GM19025 (cell line): Measurements from ENCODE around the gene ZGPAT.

Experiments used
- ATAC-seq: cut with Tn5 transposase; IDR thresholded peaks from one replicate; pipeline ENCODE4 v1.9.1; 2021; ENCODE audit warnings: mild to moderate bottlenecking, low read depth, moderate library complexity; ENCODE audit not compliant: unreplicated experiment

ZGPAT gene

DNA sequence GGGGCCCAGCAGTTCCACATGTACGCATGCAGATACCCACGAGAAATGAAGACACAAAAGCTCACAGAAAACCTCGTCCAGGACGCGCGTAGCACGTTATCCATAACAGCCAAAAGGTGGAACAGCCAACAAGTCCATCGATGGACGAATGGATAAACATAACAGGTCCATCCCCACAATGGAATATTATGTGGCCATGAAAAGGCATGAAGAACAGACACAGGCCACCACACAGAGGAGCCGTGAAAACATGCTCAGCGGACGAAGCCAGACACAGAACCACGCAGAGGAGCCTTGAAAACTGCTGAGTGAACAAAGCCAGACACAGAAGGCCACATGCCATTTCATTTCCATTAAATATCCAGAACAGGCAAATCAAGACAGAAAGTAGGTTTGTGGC, 69.8 kb downstream of the ZGPAT start:
- ATAC-seq: no peak

DNA sequence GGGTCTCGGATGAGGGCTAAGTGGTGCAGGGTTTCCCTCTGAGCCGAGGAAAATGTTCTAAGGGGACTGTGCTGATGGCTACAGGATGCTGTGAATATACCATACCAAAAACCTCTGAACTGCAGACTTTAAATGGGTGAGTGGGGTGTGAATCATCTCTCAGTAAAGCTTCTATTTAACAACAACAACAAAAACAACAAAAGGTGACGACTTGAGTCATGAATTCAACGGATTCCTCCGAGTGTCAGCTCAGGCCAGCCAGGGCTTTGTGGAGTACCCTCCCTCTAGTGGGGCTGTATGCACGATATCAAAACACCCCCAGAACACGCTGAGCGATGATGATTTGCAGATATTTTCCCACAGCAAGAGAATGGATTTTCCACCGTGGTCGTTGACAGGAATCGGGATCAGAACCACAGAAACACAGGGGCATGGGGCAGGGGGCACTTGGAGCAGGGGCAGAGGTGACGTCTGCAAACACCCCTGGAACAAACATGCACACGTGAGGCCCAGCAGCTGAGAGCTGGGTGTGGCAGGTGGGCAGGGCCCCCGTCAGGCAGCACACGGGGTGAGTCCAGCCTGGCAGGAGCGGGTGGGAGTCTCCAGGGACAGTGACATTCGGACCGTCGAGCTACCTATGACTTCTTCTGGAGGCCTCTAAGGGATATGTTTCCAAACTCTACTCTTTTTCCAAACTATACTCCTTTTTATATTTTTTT, 70.4 kb downstream of the ZGPAT start:
- no peak for ATAC-seq

DNA sequence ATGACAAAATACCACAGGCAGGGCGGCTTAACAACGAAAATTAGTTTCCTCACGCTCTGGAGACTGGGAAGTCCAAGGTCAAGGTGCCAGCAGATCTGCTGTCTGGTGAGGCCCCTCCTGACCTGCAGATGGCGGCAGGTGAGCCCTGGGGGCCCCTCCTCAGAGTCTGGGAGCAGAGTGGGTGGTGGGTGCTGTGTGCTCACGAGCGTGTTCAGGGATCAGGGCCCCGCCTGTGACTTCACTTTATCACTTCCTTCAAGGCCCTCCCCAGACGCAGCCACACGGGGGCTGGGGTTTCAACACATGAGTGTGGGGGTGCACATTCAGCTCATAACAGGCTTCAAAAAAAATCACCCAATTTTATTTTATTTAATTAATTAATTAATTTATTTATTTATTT, 71.0 kb downstream of the ZGPAT start:
- ATAC-seq: no peak

DNA sequence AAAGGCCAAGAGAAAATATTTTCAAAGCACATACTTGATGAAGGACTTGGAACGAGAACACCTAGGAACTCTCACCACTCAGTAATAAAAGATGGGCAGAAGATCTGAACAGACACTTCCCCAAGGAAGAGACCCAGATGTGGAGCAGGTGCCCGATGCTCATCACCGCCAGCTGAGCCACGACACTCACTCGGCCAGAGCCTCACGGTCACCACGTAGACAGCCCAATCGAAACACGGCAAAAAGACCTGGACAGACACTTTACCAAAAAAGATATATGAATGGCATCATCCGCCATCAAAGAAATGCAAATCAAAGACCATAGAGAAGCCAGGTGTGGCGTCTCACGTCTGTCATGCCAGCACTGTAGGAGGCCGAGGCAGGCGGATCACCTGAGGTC, 73.3 kb downstream of the ZGPAT start:
- ATAC-seq: no peak

DNA sequence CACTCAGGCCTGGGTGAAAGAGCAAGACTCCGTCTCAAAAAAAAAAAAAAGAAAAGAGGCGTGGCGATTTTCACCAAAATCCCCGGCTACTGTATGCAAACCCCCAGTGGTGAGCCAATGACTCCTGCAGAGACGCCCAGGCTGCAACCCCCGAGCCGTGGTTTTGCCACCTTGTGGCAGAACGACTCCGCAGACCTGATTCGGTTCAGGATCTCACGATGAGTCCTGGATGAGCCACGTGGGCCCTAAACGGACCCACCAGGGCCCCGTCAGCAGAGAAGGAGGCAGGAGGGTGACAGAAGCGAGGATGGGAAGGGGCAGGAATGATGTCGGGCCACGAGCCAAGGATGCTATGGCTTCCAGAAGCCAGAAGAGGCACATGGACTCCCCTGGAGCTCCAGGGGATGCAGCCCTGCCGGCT, 74.2 kb downstream of the ZGPAT start:
- no peak for ATAC-seq

DNA sequence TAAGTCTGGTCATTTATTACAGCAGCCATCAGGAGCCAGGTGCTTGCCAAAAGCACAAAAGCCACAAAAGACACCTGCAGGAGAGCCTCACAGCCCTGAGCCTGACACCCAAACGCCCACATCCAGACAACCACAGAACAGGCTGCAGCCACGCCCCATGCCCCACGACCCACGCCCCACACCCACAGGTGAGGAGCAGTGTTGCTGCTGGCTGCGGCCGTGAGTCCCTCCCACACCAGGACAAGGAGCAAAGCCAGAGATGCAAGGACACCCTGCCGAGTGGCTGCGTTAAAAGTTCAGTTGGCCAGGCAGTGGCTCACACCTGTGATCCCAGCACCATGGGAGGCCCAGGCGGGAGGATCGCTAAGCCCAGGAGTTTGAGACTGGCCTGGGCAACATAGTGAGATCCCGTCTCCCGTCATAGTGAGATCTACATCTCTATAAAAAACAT, 74.7 kb downstream of the ZGPAT start:
- no peak for ATAC-seq

DNA sequence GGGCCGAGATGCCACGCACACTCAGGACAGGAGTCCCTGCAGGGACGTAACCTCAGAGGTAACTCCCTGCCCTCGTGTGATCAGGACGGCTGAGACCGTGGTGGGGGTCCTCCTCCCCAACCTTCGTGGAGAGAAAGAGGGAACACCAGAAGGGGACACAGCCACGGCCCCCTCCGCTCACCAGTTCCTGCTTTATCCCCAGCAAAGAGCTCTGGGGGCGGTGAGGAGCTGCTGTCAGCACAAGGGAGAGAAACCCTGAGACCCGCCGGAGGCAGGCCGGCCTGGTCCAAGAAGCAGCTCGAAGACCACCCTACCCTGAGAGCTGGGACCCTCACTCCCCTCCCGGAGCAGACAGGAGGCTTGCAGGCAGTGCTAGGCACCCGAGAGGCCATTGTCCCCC, 76.1 kb downstream of the ZGPAT start:
- ATAC-seq: no peak

DNA sequence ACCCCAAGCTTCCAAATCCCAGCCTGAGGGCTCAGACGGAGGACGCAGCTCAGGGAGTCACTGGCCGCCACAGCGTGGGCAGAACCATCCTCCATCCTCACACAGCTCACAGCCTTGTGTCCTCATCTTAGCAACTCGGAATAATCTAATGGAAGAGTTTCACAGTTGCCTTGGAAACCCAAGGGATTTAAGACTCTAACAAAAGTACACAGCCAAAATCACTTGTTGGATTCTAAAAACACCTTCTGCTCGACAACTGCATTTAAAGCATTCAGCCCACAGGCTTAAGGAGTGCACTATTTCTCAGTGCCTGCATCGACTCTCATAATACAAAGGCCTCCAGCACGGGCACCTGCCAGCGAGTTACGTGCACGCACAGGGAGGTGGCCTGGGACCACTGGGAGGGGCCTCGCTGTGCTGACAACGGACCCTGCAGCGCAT, 77.9 kb downstream of the ZGPAT start:
- no peak for ATAC-seq
